Neural cell (in vitro differentiated cells): ENCODE data around the gene CAST. TPM values are rescaled to one million over a fixed set of nuclear protein-coding genes. Genes with fewer than 3 reads are reported as not detected.

Experiments
- H2AFZ ChIP-seq: fragments of 200-600, 300-800 bp; sonication (generic), shearing (Covaris generic); 2 replicates; pipeline ENCODE4 v1.6.0; 2014; ENCODE audit warnings: low read depth, mild to moderate bottlenecking, antibody characterized with exemption, low read length, moderate library complexity
- H3F3A ChIP-seq: fragments of 200-600 bp; shearing (Covaris generic); 2 replicates; pipeline ENCODE4 v1.6.1; 2016; ENCODE audit warnings: mild to moderate bottlenecking, moderate library complexity, mixed read lengths, antibody characterized with exemption, low read length; ENCODE audit not compliant: insufficient read depth, poor library complexity, severe bottlenecking
- H3K27ac ChIP-seq: fragments of 200-600, 300-800 bp; sonication (generic), shearing (Covaris generic); 2 replicates; pipeline ENCODE4 v1.5.1; 2014; ENCODE audit warnings: mild to moderate bottlenecking, low read length, moderate library complexity
- H3K27me3 ChIP-seq: fragments of 300-800, 200-600 bp; sonication (generic), shearing (Covaris generic); 2 replicates; pipeline ENCODE4 v1.6.0; 2014; ENCODE audit warnings: mild to moderate bottlenecking, low read depth, low read length, moderate library complexity; ENCODE audit not compliant: insufficient read depth
- H3K36me3 ChIP-seq: fragments of 300-800, 200-600 bp; sonication (generic), shearing (Covaris generic); 2 replicates; pipeline ENCODE4 v1.5.1; 2014; ENCODE audit warnings: mild to moderate bottlenecking, antibody characterized with exemption, low read length, moderate library complexity; ENCODE audit not compliant: insufficient read depth
- H3K4me2 ChIP-seq: fragments of 300-800, 200-600 bp; sonication (generic), shearing (Covaris generic); 2 replicates; pipeline ENCODE4 v1.6.0; 2014; ENCODE audit warnings: mild to moderate bottlenecking, low read length
- H3K4me3 ChIP-seq: fragments of 300-800, 200-600 bp; sonication (generic), shearing (Covaris generic); 2 replicates; pipeline ENCODE4 v1.5.1; 2014; ENCODE audit warnings: mild to moderate bottlenecking, low read length, moderate library complexity
- H3K79me2 ChIP-seq: fragments of 200-600 bp; shearing (Covaris generic); replicated peaks from 2 replicates; pipeline ENCODE4 v1.6.0; 2014; ENCODE audit warnings: mild to moderate bottlenecking, low read length, moderate library complexity; ENCODE audit not compliant: insufficient read depth
- H3K9ac ChIP-seq: fragments of 300-800, 200-600 bp; sonication (generic), shearing (Covaris generic); 2 replicates; pipeline ENCODE4 v1.6.1; 2016; ENCODE audit warnings: mild to moderate bottlenecking, low read length, mixed read lengths
- H3K9me2 ChIP-seq: fragments of 200-600 bp; shearing (Covaris generic); 2 replicates; pipeline ENCODE4 v1.6.1; 2016; ENCODE audit warnings: mild to moderate bottlenecking, low read length, mixed read lengths; ENCODE audit not compliant: insufficient read depth
- H3K9me3 ChIP-seq: fragments of 200-600, 300-800 bp; sonication (generic), shearing (Covaris generic); 2 replicates; pipeline ENCODE4 v1.6.1; 2016; ENCODE audit warnings: mild to moderate bottlenecking, mixed run types, low read length, moderate library complexity, mixed read lengths
- H4K20me1 ChIP-seq: fragments of 200-600 bp; shearing (Covaris generic); 2 replicates; pipeline ENCODE4 v1.6.1; 2016; ENCODE audit warnings: mild to moderate bottlenecking, mixed run types; ENCODE audit not compliant: insufficient read depth
- EP300 ChIP-seq: fragments of 450-650 bp; conservative IDR thresholded peaks from 2 replicates; pipeline ENCODE4 v1.6.1; 2014; ENCODE audit warnings: antibody characterized with exemption, mild to moderate bottlenecking, moderate library complexity; ENCODE audit not compliant: poor library complexity, severe bottlenecking
- EZH2 ChIP-seq: fragments of 200-600, 300-800 bp; shearing (Covaris generic), sonication (generic); IDR thresholded peaks from 2 replicates; pipeline ENCODE4 v1.6.1; 2014; ENCODE audit warnings: antibody characterized with exemption, low read length, borderline replicate concordance, mild to moderate bottlenecking; ENCODE audit not compliant: insufficient read depth, poor library complexity, severe bottlenecking
- MXI1 ChIP-seq: fragments of 450-650 bp; conservative IDR thresholded peaks from 2 replicates; pipeline ENCODE4 v1.6.1; 2014; ENCODE audit warnings: antibody characterized with exemption, mild to moderate bottlenecking; ENCODE audit not compliant: poor library complexity, severe bottlenecking
- POLR2AphosphoS5 ChIP-seq: IDR thresholded peaks from 2 replicates; pipeline ENCODE4 v1.6.1; 2012
- RAD21 ChIP-seq: fragments of 450-650 bp; conservative IDR thresholded peaks from 2 replicates; pipeline ENCODE4 v1.6.1; 2014; ENCODE audit warnings: antibody characterized with exemption, mild to moderate bottlenecking, moderate library complexity
- SMC3 ChIP-seq: fragments of 450-650 bp; conservative IDR thresholded peaks from 2 replicates; pipeline ENCODE4 v1.6.1; 2014; ENCODE audit warnings: antibody characterized with exemption, mild to moderate bottlenecking, moderate library complexity; ENCODE audit not compliant: poor library complexity
- TAF1 ChIP-seq: IDR thresholded peaks from 2 replicates; pipeline ENCODE4 v1.6.1; 2012; ENCODE audit warnings: low read depth
- polyA plus RNA-seq: library from polyadenylated mRNA; depleted of rRNA; stranded (reverse); fragments of >200 nt; gene quantifications from 2 replicates; pipeline ENCODE4 v1.2.3, GENCODE V29; 2014
- TF ChIP-seq, protein P1 (sequence below): IDR thresholded peaks from 2 replicates; pipeline ENCODE4 v1.6.1; 2012; ENCODE audit warnings: borderline replicate concordance
- TF ChIP-seq, protein P2 (sequence below): fragments of 450-650 bp; IDR thresholded peaks from 2 replicates; pipeline ENCODE4 v1.5.1; 2014; ENCODE audit warnings: antibody characterized with exemption, mild to moderate bottlenecking, moderate library complexity; ENCODE audit not compliant: poor library complexity, severe bottlenecking

The CAST gene
- polyA plus RNA-seq, 1 donor from 2014 or later, result 8.4 TPM

DNA sequence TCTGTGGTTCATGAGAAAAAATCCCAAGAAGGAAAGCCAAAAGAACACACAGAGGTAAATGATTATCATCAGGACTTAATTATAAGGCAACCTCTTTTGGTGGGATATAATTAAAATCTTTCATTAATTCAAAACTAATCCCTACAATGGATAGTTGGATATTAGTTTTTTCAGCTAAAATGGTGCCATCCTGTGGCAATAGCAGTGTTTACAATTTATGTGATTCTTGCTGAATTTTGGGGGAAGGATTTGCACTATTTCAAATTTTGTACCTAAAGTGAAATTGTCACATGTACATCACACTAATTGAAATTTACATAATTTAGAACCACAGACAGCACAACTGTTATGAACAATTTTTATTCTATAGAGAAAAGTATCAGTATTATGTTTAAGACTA, 67.0 kb downstream of the CAST start:
- Histone ChIP-seq H4K20me1 (no peaks in the 10 kb centered on the region), H3K9me3 (no peaks in the 10 kb centered on the region), H2AFZ (no peak overlapping the region), H3F3A (no peaks in the 10 kb centered on the region), H3K27ac (no peak overlapping the region), H3K4me3 (no peak overlapping the region), H3K9ac (no peak overlapping the region), H3K4me2 (no peak overlapping the region), H3K27me3 (no peaks in the 10 kb centered on the region), H3K36me3 (no peaks in the 10 kb centered on the region), H3K9me2 (no peaks in the 10 kb centered on the region), H3K79me2 (no peaks in the 10 kb centered on the region)
- TF ChIP-seq RAD21 (peak; percentile 45), MXI1 (no peak), POLR2AphosphoS5 (no peak), SMC3 (peak; percentile 55), EP300 (no peak), TAF1 (no peak), EZH2 (no peak)
- TF ChIP-seq, protein P1, sequence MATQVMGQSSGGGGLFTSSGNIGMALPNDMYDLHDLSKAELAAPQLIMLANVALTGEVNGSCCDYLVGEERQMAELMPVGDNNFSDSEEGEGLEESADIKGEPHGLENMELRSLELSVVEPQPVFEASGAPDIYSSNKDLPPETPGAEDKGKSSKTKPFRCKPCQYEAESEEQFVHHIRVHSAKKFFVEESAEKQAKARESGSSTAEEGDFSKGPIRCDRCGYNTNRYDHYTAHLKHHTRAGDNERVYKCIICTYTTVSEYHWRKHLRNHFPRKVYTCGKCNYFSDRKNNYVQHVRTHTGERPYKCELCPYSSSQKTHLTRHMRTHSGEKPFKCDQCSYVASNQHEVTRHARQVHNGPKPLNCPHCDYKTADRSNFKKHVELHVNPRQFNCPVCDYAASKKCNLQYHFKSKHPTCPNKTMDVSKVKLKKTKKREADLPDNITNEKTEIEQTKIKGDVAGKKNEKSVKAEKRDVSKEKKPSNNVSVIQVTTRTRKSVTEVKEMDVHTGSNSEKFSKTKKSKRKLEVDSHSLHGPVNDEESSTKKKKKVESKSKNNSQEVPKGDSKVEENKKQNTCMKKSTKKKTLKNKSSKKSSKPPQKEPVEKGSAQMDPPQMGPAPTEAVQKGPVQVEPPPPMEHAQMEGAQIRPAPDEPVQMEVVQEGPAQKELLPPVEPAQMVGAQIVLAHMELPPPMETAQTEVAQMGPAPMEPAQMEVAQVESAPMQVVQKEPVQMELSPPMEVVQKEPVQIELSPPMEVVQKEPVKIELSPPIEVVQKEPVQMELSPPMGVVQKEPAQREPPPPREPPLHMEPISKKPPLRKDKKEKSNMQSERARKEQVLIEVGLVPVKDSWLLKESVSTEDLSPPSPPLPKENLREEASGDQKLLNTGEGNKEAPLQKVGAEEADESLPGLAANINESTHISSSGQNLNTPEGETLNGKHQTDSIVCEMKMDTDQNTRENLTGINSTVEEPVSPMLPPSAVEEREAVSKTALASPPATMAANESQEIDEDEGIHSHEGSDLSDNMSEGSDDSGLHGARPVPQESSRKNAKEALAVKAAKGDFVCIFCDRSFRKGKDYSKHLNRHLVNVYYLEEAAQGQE, result no peak
- TF ChIP-seq, protein P2, sequence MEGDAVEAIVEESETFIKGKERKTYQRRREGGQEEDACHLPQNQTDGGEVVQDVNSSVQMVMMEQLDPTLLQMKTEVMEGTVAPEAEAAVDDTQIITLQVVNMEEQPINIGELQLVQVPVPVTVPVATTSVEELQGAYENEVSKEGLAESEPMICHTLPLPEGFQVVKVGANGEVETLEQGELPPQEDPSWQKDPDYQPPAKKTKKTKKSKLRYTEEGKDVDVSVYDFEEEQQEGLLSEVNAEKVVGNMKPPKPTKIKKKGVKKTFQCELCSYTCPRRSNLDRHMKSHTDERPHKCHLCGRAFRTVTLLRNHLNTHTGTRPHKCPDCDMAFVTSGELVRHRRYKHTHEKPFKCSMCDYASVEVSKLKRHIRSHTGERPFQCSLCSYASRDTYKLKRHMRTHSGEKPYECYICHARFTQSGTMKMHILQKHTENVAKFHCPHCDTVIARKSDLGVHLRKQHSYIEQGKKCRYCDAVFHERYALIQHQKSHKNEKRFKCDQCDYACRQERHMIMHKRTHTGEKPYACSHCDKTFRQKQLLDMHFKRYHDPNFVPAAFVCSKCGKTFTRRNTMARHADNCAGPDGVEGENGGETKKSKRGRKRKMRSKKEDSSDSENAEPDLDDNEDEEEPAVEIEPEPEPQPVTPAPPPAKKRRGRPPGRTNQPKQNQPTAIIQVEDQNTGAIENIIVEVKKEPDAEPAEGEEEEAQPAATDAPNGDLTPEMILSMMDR, result peak; percentile 57

DNA sequence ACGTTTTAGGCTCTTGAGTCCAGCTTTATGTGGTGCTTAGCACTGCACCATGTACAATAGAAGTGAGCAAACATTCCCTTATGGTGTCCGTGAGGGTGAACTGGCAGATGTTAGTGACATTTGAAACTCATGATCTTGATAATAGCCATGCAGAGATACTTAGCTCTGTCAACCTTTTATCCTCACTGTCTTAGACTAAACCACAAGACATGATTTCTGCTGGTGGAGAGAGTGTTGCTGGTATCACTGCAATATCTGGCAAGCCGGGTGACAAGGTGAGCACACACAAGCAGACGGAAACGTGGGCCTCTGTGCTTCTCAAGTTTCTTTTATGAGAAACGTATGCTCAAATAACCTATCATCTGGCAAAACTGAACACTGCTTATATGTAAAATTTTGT, 68.4 kb downstream of the CAST start:
- H3K4me3 ChIP-seq, result no peak overlapping the region
- H3K9ac ChIP-seq, result no peak overlapping the region
- no peaks in the 10 kb centered on the region for H3K9me2 ChIP-seq
- no peak for TF ChIP-seq TAF1
- peak; percentile 35 for TF ChIP-seq POLR2AphosphoS5
- no peaks in the 10 kb centered on the region for H3K79me2 ChIP-seq
- no peaks in the 10 kb centered on the region for H3K27me3 ChIP-seq
- H3K36me3 ChIP-seq, result no peaks in the 10 kb centered on the region
- H3F3A ChIP-seq, result no peaks in the 10 kb centered on the region
- H2AFZ ChIP-seq, result no peak overlapping the region
- no peak overlapping the region for H3K27ac ChIP-seq
- H3K9me3 ChIP-seq, result no peaks in the 10 kb centered on the region
- no peaks in the 10 kb centered on the region for H4K20me1 ChIP-seq
- H3K4me2 ChIP-seq, result no peak overlapping the region
